Renal pelvis (tissue), 4 donors: Measurements from ENCODE around the gene PDSS1. TPM values are rescaled to one million over a fixed set of nuclear protein-coding genes. Genes with fewer than 3 reads are reported as not detected.

Experiments used
- DNase-seq: peaks from one replicate; pipeline ENCODE4 v3.0.0-alpha.2; 2013
- polyA plus RNA-seq, 3 donors: library from polyadenylated mRNA; unstranded; fragments of 120-200 nt; gene quantifications; one replicate each; pipeline ENCODE4 v1.2.1, GENCODE V29; 2013; ENCODE audit not compliant: insufficient read length in 3 of 3

PDSS1 gene
- polyA plus RNA-seq, 3 donors = 10.1 to 15.3 (median 14.8) TPM

DNA sequence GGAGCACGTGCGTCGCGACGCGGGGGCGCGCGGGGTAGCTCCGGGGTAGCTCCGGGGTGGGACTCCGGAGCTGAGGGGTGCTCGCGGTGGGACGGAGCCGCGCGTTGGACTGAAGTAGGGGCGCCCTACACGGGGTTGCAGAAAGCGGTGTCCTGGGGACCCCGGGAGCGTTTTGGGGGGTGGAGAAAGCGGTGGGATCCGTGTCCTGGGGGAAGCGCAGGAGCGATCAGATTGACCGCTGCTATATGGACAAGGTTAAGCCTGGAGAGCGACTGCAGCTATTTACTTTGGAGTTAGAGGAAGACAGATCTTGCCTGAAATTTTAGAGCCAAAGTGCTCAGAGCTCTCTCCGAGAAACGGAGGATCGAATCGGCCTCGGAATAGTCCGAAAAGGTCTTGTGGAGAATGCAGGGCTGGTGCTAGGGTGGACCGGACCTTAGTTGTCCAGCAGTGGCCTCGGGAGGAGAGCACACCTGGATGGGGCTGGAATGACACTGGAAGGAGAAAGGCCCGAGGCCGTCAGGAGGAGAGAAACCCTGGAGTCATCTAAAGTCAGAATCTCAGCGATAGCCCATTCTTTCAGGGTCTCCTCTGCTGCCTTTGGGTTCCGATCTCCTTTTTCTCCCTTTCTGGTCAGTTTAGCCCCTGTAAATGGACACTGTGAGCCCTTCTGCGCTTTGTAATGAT is 564 bp downstream of the PDSS1 start:
- DNase-seq = no peak

DNA sequence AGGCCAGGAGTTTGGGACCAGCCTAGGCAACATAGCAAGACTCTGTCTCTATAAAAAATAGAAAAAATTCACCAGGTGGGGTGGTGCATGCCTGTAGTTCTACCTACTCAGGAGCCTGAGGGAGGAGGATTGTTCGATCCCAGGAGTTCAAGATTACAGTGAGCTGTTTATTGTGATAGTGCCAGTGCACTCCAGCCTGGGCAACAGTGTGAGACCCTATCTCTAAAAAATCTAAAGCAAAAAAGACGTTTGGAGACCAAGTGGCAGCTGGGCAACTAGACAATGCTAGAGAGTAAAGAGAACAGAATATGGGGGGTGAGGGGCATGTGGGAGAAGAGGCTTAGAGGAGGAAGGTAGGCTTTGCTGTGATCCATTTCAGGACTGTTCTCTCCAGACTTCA is 1.4 kb downstream of the PDSS1 start:
- DNase-seq = no peak

DNA sequence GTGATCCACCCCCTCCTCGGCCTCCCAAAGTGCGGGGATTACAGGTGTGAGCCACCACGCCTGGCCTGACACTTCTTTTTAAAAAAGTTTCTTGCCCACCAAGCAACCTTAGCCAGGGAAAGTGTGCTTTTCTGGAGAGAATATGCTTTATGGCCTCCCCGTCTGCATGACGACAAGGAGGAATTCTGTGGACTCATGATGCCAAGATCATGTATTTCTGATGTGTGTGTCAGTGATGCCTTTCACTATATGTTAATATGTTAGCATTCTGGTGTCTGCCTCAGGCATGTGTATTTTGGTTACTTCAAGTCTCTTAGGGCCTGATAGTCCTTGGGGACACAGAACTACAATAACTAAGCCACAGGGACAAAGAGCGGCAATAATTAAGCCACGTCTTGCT is 2.1 kb downstream of the PDSS1 start:
- DNase-seq = no peak

DNA sequence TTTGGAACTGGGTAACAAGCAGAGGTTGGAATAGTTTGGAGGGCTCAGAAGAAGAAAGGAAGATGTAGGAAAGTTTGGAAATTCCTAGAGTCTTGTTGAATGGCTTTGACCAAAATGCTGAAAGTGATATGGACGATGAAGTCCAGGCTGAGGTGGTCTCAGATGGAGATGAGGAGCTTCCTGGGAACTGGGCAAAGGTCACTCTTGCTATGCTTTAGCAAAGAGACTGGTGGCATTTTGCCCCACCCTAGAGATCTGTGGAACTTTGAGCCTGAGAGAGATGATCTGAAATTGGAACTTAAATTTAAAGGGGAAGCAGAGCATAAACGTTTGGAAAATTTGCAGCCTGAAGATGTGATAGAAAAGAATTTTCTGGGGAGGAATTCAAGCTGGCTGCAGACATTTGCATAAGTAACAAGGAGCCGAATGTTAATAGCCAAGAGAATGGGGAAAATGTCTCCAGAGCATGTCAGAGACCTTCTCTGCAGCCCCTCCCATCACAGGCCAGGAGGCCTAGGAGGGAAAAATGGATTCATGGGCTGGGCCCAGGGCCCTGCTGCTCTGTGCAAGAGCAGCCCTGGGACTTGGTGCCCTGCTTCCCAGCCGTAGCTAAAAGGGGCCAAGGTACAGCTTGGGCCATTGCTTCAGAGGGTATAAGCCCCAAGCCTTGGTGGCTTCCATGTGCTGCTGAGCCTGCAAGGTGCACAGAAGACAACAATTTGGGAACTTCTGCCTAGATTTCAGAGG is 3.6 kb downstream of the PDSS1 start:
- DNase-seq = no peak

DNA sequence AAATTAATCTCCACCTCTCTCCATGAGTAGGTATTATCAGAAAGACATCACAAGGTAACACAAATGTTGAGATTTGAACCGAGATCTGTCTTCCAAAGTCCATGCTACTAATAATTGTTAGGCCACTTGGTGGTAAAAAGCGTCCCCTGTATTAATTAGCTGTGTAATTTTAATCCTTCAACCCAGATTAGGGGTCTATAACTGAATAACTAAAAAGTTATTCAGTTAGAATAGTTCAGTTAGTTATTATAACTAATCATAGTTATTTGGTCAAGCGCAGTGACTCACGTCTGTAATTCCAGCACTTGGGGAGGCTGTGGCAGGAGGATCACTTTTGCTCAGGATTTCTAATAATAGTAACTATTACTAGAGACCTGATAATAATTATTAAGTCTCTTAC is 5.6 kb downstream of the PDSS1 start:
- DNase-seq = no peak

DNA sequence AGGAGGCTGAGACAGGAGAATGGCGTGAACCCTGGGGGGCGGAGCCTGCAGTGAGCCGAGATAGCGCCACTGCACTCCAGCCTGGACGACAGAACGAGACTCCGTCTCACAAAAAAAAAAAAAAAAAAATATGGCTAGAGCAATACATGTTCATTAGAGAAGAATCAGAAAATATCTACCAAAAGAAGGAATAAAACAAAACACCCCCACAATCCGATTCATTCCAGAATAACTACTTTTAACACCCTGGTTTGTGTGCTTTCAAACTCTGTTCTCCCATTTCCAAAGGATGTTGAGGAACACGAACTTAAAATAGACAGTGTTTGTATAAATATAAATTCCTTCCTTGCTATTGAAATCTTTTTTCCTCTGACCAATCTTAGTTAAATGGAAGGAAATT is 6.5 kb downstream of the PDSS1 start:
- DNase-seq = no peak

DNA sequence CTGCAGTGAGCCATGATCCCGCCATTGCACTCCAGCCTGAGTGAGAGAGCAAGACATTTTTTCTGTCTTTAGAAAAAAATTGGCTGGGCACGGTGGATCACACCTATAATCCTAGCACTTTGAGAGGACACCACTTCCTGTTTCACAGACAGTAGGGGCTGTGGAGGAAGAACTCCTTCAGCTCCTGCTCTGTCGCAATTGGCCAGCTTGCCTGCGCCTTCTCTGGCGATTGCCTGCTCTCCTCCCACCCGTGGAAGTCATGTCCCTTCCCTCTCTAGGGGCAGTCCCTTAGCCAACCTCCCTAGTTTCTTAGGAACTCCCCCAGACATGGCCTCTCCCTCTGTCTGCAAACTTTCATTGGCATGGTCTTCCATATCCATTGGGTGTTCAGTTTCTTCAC is 8.7 kb downstream of the PDSS1 start:
- DNase-seq = no peak

DNA sequence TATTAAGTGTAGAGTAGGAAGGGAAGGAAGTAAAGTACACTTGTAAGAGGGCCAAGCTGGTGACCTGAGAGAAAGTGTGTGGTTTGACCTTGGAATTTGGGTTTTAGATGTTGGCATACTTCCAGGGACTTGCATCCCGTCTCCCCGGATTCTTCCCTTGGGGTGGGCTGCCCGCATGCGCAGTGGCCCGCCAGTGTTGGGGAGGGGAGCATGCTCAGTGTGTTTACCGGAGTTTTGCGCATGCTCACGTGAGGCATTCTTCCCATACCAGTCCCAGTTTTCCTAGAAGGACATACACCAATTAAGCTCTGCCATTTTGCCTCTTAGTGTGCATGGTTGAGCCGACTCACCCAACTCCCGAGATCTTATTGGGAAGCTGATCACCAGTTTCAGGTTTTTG is 9.4 kb downstream of the PDSS1 start:
- DNase-seq = no peak

DNA sequence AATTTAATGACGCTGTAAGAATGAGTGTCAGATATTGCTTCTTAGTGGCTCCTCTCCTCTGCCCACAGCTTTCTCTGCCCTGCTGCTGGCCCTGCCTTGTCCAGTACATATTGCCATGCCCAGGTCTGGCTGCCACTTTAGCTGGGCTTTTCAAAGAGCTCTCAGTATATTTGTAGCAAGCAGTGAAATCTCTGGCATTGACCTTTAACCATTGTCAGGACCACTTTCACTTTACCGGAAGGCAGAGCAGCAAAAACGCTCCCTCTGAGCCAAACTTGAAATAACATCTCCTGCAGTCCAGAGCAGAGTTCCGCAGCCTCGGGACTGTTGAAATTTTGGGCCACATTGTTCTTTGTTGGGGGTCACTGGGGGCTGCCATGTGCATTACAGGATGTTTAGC is 13.8 kb downstream of the PDSS1 start:
- no peak for DNase-seq

DNA sequence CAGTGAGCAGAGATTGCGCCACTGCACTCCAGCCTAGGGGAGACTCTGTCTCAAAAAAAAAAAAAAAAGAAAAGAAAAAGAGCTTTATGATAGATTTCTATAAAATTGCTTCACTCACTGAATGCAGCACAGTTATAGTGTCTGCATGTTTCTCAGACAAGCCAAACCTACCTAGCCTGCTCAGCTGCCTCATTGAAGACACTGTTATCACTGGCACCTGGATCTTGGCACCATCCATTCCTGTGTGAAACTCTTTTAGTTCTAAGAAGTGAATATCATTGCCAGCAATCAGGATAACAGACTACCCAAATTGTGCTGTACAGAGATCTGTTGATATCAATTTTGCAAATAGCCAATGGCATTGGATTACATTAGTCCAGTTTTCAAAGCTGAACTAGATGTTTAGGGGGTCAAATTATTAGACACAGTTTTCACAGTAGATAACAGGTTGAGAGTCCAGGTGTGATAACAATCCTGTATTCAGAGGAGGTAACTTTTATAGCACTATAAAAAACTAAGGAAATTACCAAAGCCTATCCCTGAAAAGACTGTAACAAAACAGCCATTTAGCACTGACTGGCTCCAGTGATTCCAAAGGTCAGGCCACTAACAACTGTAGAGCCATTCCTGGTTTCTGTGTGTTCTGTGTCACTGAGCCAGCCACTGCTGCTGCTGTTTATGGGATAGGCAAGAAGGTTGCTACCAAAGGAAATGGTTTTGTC is 17.1 kb downstream of the PDSS1 start:
- no peak for DNase-seq

DNA sequence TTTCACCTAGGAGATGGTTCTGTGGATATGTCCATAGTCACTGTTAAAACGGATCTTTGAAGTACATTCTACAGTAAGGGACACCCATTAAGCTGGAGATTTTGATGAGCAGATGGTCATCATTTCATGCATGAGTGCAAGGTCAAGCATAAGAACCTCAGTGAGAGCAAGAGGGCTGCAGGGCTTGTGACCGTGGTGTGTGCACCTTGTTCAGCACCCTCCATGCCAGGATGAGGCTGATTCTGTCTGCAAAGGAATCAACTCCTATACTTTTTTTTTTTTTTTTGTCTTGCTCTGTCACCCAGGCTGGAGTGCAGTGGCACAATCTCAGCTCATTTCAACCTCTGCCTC is 17.6 kb downstream of the PDSS1 start:
- DNase-seq = no peak

DNA sequence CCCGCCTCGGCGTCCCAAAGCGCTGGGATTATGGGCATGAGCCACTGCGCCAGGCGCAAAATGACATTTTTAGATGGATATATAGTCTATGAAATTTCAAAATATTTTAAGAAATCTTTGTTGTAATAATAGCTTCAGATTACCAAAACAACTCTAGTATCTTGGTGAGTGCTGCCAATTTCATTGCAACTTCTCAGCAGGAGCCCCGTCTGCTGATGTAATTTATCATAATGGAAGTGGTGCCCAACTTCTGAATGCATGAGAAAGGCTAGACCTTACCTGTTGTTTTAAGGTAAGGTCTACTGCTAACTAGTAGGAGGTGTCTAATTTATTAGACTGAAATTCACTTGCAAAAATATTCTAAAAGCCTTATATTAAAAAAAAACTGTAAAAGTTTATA is 20.0 kb downstream of the PDSS1 start:
- no peak for DNase-seq

DNA sequence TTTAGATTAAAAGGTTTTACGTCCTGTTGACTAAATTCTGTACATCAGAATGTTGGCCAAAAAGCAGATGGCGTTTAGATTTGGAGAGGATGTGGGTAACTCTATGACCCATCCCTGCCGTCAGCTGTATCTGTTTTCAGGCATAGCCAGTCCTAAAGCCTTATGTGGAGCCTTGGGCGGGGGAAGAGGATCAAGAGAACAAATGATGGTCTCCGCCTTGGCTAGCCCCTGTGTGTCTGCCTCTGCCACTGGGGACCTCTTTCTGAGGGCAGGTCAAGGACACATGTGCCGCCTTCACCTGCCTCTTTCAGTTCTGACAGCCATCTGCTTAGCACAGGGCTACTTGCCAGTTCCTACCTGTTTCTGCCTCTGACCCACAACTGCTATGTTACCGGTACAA is 24.1 kb downstream of the PDSS1 start:
- DNase-seq = no peak

DNA sequence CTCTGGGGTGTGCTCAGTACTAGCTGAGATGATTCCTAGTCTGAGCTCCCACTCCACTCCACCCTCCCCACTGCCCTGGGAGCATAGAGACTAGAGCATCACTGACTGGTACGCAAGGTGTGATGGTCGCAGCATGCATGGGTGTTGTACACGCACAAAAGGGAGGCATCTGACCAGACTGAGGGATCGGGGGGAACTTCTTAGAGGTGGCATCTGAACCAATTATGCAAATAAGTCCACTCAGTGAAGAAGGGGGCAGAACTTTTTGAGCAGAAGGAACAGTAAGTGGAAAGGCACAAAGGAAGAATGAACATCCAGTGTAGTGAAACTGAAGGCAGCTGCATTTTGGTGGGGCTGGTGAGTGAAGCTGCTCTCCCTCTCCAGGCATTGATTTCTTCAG is 25.5 kb downstream of the PDSS1 start:
- no peak for DNase-seq

DNA sequence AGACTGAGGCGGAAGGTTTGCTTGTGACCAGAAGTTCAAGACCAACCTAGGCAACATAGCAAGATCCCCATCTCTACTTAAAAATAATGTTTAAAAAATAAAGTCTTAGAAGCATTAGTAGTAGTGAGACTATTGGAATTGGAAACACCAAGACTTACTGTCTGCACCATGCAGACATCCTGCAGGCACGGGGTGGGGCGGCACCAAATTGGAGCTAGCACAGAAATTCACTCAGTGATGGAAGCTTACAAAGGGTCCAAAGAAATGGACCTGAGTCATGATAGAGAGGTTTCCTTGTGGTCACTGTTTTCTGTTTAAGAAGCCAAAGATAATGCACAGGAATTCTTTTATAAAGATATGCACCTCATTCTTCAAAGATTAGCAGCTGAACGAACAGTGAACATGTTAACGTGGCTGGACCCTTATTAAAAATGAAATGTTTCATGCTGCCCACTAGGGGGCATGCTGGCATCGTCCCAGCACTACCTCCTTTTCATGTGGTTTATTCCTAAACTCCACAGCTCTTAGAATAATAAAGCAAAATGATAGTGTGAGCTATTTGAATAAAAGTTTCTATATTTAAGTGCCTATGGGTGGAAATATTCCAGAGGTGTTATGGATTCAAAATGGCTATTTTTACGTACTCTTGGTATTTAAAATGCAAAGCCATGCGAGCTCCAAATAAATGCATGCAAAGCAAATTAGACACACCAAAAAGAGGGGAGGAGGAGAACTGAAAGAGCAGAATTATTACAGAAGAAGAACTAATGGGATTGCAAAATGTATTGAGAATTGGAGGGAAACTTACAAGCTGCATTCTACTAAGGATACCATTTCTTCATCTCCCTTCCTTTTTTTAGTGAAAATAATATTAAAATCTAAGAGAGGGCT is 28.6 kb downstream of the PDSS1 start:
- DNase-seq = peak; percentile 47

DNA sequence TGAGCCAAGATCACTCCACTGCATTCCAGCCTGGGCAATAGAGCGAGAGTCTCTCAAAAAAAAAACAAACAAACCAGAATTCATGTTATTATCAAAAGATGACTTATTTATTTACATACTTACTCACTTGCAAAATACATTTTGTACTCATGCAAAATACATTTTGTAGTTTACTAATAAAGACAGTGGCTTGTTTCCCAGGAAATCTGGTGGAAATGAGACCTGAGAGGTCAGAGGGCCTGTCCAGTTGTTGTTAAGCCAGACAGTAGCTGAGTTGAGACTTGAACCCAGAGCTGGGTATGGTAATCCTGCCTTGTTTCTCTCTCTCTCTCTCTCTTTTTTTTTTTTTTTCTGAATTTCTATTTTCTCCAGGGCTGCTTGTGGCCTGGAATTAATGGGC is 29.5 kb downstream of the PDSS1 start:
- no peak for DNase-seq

DNA sequence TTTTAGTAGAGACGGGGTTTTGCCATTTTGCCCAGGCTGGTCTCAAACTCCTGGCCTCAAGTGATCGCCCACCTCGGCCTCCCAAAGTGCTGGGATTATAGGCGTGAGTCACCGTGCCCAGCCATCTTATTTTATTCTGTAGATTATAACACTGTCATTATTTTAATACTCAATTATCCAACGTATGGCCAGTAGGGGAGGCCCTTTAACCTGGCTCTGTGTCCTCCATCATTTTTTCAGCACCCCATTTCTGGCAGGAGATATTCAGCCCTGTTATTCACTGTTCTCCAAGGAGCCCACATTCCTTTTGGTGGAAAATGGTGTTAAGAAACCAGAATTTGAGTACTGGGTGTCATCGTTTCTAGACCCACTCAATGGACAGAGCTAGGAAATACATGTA is 31.5 kb downstream of the PDSS1 start:
- DNase-seq = no peak

DNA sequence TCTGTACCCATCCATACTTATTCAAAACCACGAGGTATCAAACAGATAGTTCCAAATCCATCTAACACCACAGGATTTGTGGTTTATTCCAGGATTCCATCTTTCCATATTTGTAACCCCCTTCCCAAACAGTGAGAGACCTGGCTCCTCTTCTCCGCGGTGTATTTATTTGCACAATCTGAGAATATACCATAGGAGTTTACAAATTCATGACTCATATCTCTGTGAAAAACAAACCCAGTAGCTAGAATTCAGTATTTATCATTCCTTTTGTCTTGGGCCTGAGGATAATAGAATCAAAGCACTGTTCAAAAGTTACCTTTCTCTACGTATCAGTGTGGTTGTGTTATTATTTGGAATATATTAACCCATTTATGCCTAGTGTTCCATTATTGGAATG is 31.9 kb downstream of the PDSS1 start:
- DNase-seq = no peak

DNA sequence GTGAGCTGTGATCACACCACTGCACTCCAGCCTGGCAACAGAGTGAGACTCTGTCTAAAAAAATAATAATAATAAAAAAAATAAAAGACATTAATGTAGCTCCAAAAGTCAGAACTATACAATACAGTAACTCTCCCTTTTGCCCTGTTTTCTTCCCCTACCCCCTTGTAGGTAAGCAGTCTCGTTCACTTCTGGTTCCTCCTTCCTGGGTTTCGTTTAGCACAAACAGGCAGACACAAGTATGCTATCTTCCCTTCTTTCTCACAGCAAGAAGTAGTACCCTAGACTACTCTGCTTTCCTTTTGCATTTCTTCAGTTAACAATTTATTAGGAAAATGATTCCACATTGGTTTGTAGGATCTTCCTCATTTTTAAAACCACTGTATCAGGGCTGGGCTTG is 33.1 kb downstream of the PDSS1 start:
- DNase-seq = no peak

DNA sequence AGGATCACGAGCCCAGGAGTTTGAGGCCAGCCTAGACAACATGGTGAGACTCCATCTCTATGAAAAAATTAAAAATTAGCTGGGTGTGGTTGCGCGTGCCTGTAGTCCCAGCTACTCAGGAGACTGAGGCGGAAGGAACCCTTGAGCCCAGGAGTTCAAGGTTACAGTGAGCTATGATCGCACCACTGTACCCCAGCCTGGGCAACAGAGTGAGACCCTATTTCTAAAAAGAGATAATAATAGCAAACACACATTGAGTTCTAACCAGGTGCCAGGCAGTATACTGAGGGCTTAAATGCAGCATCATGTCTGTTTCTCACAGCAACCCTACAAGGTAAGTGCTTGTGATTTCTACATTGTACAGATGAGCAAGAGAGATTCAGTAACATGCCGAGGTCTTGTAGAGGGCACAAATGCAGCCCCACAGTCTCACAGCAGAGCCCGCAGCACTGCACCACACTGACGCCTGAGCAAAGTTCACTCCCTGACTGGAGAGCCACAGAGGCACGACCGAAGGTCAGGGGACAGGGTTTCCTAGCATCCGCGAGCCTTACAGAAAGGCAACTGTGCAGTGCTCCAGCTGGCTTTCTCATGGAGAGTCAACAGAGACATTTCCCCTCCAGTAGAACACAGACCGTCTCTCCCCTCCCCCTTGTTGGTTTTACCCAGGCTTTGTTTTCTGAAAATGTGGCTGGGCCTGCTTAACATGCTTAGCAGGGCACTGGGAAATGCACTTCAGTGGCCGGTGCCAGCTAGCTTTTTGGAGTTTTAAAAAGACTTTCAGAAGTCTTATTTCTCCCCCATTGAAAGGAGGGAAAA is 36.5 kb downstream of the PDSS1 start:
- no peak for DNase-seq

DNA sequence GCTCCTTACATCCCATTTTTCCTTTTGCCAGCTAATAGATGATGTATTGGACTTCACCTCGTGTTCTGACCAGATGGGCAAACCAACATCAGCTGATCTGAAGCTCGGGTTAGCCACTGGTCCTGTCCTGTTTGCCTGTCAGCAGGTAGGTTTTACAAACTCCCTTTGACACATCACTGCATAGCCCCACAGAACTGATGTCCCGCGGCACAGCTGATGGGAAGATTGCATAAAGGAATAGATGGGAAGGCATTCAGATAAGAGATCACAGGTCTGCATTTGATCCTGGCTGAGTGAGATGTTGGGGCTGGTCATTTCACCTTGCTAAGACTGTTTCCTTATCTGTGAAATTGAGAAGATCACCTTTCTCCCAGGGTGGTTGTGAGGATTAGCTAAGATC is 37.9 kb downstream of the PDSS1 start:
- no peak for DNase-seq
